Hepatocyte (in vitro differentiated cells): Measurements from ENCODE around the gene STK11. TPM values are rescaled to one million over a fixed set of nuclear protein-coding genes. Genes with fewer than 3 reads are reported as not detected.

Source experiments
- DNase-seq: peaks from one replicate; pipeline ENCODE4 v3.0.0-alpha.2; 2016; ENCODE audit warnings: low spot score
- H2AFZ ChIP-seq: fragments of 200-600 bp; sonication (generic); 2 replicates; pipeline ENCODE4 v1.6.0; 2016; ENCODE audit warnings: antibody characterized with exemption, mild to moderate bottlenecking
- H3K27ac ChIP-seq: fragments of 200-600 bp; sonication (generic); 2 replicates; pipeline ENCODE4 v1.5.1; 2016; ENCODE audit warnings: mild to moderate bottlenecking
- H3K27me3 ChIP-seq: fragments of 200-600 bp; sonication (generic); 2 replicates; pipeline ENCODE4 v1.6.1; 2016
- H3K36me3 ChIP-seq: fragments of 200-600 bp; sonication (generic); replicated peaks from 2 replicates; pipeline ENCODE4 v1.5.1; 2016; ENCODE audit warnings: low read depth; ENCODE audit not compliant: insufficient read depth
- H3K4me1 ChIP-seq: fragments of 200-600 bp; sonication (generic); 2 replicates; pipeline ENCODE4 v1.5.1; 2016; ENCODE audit warnings: mild to moderate bottlenecking, moderate library complexity; ENCODE audit not compliant: insufficient read depth
- H3K4me2 ChIP-seq: fragments of 200-600 bp; sonication (generic); 2 replicates; pipeline ENCODE4 v1.6.0; 2016
- H3K4me3 ChIP-seq: fragments of 200-600 bp; sonication (generic); 2 replicates; pipeline ENCODE4 v1.5.1; 2016; ENCODE audit warnings: mild to moderate bottlenecking
- H3K79me2 ChIP-seq: fragments of 200-600 bp; sonication (generic); 2 replicates; pipeline ENCODE4 v1.6.0; 2017; ENCODE audit warnings: mild to moderate bottlenecking
- H3K9me2 ChIP-seq: fragments of 200-600 bp; sonication (generic); replicated peaks from 2 replicates; pipeline ENCODE4 v1.6.0; 2017; ENCODE audit warnings: mild to moderate bottlenecking; ENCODE audit not compliant: insufficient read depth
- H3K9me3 ChIP-seq: fragments of 200-600 bp; sonication (generic); 2 replicates; pipeline ENCODE4 v1.5.1; 2016; ENCODE audit warnings: low read depth, mild to moderate bottlenecking
- H4K20me1 ChIP-seq: fragments of 200-600 bp; sonication (generic); 2 replicates; pipeline ENCODE4 v1.6.0; 2016; ENCODE audit warnings: mild to moderate bottlenecking; ENCODE audit not compliant: insufficient read depth, poor library complexity, severe bottlenecking
- CTCF ChIP-seq: fragments of 200-600 bp; sonication (generic); IDR thresholded peaks from 2 replicates; pipeline ENCODE4 v1.5.1; 2016; ENCODE audit warnings: antibody characterized with exemption, mild to moderate bottlenecking; ENCODE audit not compliant: poor library complexity
- EZH2 ChIP-seq: fragments of 200-600 bp; sonication (generic); IDR thresholded peaks from 2 replicates; pipeline ENCODE4 v1.6.1; 2016; ENCODE audit warnings: antibody characterized with exemption, mild to moderate bottlenecking, borderline replicate concordance
- EZH2phosphoT487 ChIP-seq: fragments of 200-600 bp; sonication (generic); IDR thresholded peaks from one replicate; pipeline ENCODE4 v1.6.1; 2018; ENCODE audit warnings: antibody characterized with exemption, mild to moderate bottlenecking, low read depth, moderate library complexity; ENCODE audit not compliant: unreplicated experiment, severe bottlenecking
- WGBS: methylation state at CpG from one replicate; pipeline ENCODE4 v1.1.6; 2016; ENCODE audit warnings: low lambda C conversion rate; ENCODE audit errors: missing lambda C conversion rate; 5-methylcytosine and 5-hydroxymethylcytosine counted together
- polyA plus RNA-seq: library from polyadenylated mRNA; unstranded; fragments of >200 nt; fragmentation: Nextera tagmentation; extraction: Ambion mirVana; gene quantifications from 2 replicates; pipeline ENCODE4 v1.2.1, GENCODE V29; 2016
- total RNA-seq: library from RNA; depleted of rRNA; stranded (reverse); fragments of >200 nt; gene quantifications from 2 replicates; pipeline ENCODE4 v1.2.3, GENCODE V29; 2014

Gene STK11
- total and polyA plus RNA-seq, 2 experiments from 2014 or later, result 48.9 to 76.6 TPM

DNA sequence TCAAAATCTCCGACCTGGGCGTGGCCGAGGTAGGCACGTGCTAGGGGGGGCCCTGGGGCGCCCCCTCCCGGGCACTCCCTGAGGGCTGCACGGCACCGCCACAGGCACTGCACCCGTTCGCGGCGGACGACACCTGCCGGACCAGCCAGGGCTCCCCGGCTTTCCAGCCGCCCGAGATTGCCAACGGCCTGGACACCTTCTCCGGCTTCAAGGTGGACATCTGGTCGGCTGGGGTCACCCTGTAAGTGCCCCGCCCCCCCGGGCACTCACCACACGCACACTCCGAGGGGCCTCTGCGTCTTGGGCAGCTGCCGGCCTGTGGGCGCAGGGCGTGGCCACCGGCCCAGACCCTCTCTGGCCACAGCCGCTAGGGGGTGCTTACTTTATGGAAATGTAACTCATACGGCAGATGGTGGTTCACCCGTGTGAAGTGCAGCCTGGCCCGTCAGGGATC is 14.9 kb downstream of the STK11 start:
- WGBS, result 93% methylated on average over 29 of the region's 33 CpGs
- DNase-seq, result no peak
- no peak overlapping the region for H3K27ac ChIP-seq
- H3K4me1 ChIP-seq, result no peaks in the 10 kb centered on the region
- H3K4me2 ChIP-seq, result no peak overlapping the region
- no peaks in the 10 kb centered on the region for H3K27me3 ChIP-seq
- H2AFZ ChIP-seq, result no peak overlapping the region
- no peaks in the 10 kb centered on the region for H3K9me3 ChIP-seq
- H3K9me2 ChIP-seq, result no peaks in the 10 kb centered on the region
- no peak overlapping the region for H3K4me3 ChIP-seq
- H4K20me1 ChIP-seq, result peaks cover 32% of the 10 kb centered on the region
- peaks cover 61% of the 10 kb centered on the region for H3K79me2 ChIP-seq
- TF ChIP-seq EZH2, result no peak
- TF ChIP-seq EZH2phosphoT487, result no peak
- TF ChIP-seq CTCF, result no peak
- H3K36me3 ChIP-seq, result no peaks in the 10 kb centered on the region

DNA sequence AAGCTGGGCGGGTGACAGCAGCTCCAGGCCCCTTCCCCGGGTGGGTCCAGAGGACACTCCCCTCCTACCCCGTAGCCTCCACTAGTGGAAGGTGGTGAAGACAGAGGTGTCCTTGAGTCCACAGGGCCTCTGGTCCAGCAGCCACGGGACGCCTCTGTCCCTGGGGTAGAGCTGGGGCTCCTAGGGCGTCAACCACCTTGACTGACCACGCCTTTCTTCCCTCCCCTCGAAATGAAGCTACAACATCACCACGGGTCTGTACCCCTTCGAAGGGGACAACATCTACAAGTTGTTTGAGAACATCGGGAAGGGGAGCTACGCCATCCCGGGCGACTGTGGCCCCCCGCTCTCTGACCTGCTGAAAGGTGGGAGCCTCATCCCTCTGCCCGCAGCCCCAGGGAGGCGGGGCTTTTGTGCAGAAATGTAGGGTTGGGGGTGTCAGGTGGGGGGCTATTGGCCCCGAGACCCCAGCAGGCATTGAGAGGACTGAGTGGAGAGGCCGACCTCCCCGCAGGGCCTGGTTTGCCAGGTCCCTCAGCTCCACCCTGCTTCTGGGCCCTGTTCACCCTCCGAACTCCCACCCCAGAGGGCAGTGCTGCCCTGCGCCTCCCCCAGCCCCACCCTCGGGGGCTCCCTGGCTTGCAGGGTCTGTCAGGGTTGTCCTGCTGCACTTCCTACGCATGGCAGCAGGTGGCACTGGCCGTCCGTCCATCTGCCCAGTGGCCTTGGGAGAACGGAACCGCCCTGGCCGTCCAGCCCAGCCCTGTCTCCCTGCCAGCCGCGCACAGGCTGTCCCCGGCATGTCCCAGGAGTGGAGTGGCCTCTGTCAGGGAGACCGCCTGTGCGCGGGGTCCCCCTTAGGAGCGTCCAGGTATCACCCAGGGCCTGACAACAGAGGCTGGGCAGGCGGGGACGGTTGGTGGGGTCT is 15.7 kb downstream of the STK11 start:
- peak; percentile 60 for TF ChIP-seq CTCF
- TF ChIP-seq EZH2, result no peak
- Histone ChIP-seq H3K4me3 (no peak overlapping the region), H3K4me2 (no peak overlapping the region), H3K27me3 (no peaks in the 10 kb centered on the region), H2AFZ (no peak overlapping the region), H3K36me3 (no peaks in the 10 kb centered on the region), H3K9me2 (no peaks in the 10 kb centered on the region), H3K9me3 (no peaks in the 10 kb centered on the region), H4K20me1 (peaks cover 27% of the 10 kb centered on the region), H3K79me2 (peaks cover 53% of the 10 kb centered on the region), H3K27ac (no peak overlapping the region), H3K4me1 (no peaks in the 10 kb centered on the region)
- 81% methylated on average over 33 of the region's 38 CpGs for WGBS
- peak; percentile 72 for DNase-seq

- H4K20me1 ChIP-seq, result peaks cover 24% of the 10 kb centered on the region
- no peaks in the 10 kb centered on the region for H3K4me1 ChIP-seq
- no peak overlapping the region for H3K4me3 ChIP-seq
- no peak for TF ChIP-seq EZH2
- no peak for TF ChIP-seq EZH2phosphoT487
- no peak for TF ChIP-seq CTCF
- WGBS, result 98% methylated on average over 20 of the region's 22 CpGs
- no peaks in the 10 kb centered on the region for H3K9me2 ChIP-seq
- no peak overlapping the region for H3K4me2 ChIP-seq
- no peaks in the 10 kb centered on the region for H3K27me3 ChIP-seq
- no peak overlapping the region for H2AFZ ChIP-seq
- H3K9me3 ChIP-seq, result no peaks in the 10 kb centered on the region
- peaks cover 47% of the 10 kb centered on the region for H3K79me2 ChIP-seq
- H3K27ac ChIP-seq, result no peak overlapping the region
- no peaks in the 10 kb centered on the region for H3K36me3 ChIP-seq
- DNase-seq, result no peak
Measured at GRCh38 chr19:1221904-1222255, 16.3 kb downstream of the STK11 start.
